Urinary bladder (tissue), 4 donors: ENCODE measurements around the gene ACTC1. TPM values are rescaled to one million over a fixed set of nuclear protein-coding genes. Genes with fewer than 3 reads are reported as not detected.
"Not testable (repeated sequence)": the region's sequence is repeated elsewhere in the genome, so short reads cannot be mapped to it uniquely, and the experiment has no call there.

Source experiments
- DNase-seq: peaks from one replicate; pipeline ENCODE4 v3.0.0-alpha.2; 2015; ENCODE audit errors: extremely low spot score
- H3K27ac ChIP-seq: one replicate; pipeline ENCODE4 v1.5.1; 2013; ENCODE audit warnings: low read depth, mild to moderate bottlenecking, moderate library complexity
- H3K36me3 ChIP-seq: one replicate; pipeline ENCODE4 v1.6.1; 2013; ENCODE audit warnings: mild to moderate bottlenecking, moderate library complexity; ENCODE audit not compliant: insufficient read depth
- H3K4me1 ChIP-seq: one replicate; pipeline ENCODE4 v1.6.1; 2013; ENCODE audit warnings: mild to moderate bottlenecking, moderate library complexity; ENCODE audit not compliant: insufficient read depth
- H3K4me3 ChIP-seq: one replicate; pipeline ENCODE4 v1.5.1; 2013; ENCODE audit warnings: low read depth, low read length
- WGBS: extraction: QIAGEN DNeasy Blood & Tissue Kit; methylation state at CpG from one replicate; pipeline ENCODE4 v1.1.7; 2013; 5-methylcytosine and 5-hydroxymethylcytosine counted together
- polyA plus RNA-seq: library from polyadenylated mRNA; stranded (reverse); fragments of 200-250 nt; gene quantifications from one replicate; pipeline ENCODE4 v1.2.3, GENCODE V29; 2013
- total RNA-seq: library from RNA; depleted of rRNA; stranded (reverse); fragments of >200 nt; gene quantifications from one replicate; pipeline ENCODE4 v1.2.3, GENCODE V29; 2014
- donor health status: healthy with polysubstance abuse.
- donor health status: healthy.

The ACTC1 gene
- total RNA-seq (187 TPM), polyA plus RNA-seq (1,546 TPM)

GRCh38 chr15:34795267-34796081, at the start of gene ACTC1:
TSS of gene ACTC1 (minus strand) at chr15:34795549. CDS start at chr15:34794808, 741 bp downstream.
- Histone ChIP-seq H3K27ac (no peak within 1 kb of the TSS), H3K4me1 (peaks cover 3% of the 10 kb centered on the region), H3K4me3 (no peak within 1 kb of the TSS), H3K36me3 (no peaks in the 10 kb centered on the region)
- DNase-seq, result no peak
- WGBS, result 9% methylated on average over 44 of the region's 44 CpGs

GRCh38 chr15:34841262-34841725, 45.9 kb upstream of the ACTC1 start:
- DNase-seq, result no peak
- H3K27ac ChIP-seq, result no peak overlapping the region
- H3K36me3 ChIP-seq, result no peaks in the 10 kb centered on the region

DNA sequence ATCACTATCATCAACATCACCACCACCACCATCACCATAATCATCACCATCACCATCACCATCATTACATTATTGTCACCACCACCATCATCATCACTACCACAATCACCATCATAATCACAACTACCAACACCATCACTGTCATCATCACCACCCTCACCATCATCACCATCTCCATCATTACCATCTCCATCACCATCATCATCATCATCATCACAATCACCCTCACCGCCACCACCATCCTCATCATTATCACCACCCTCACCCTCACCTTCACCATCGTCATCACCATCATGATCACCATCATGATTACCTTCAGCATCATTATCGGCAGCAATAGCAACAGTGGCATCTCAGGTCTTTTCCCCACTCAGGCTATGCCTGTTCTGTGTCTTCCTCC, 42.9 kb upstream of the ACTC1 start:
- 94% methylated on average over 3 of the region's 3 CpGs for WGBS
- Histone ChIP-seq H3K4me3 (no peak overlapping the region), H3K36me3 (no peaks in the 10 kb centered on the region), H3K4me1 (no peaks in the 10 kb centered on the region), H3K27ac (no peak overlapping the region)
- no peak for DNase-seq

More at GRCh38 chr15:34841262-34841725, 45.9 kb upstream of the ACTC1 start:
- H3K4me1 ChIP-seq, result no peaks in the 10 kb centered on the region
- no peak overlapping the region for H3K4me3 ChIP-seq

- no peak for DNase-seq
- H3K4me3 ChIP-seq, result no peak overlapping the region
- no peaks in the 10 kb centered on the region for H3K36me3 ChIP-seq
- WGBS, result 69% methylated on average over 6 of the region's 6 CpGs
- H3K27ac ChIP-seq, result no peak overlapping the region
- no peaks in the 10 kb centered on the region for H3K4me1 ChIP-seq
Observed at GRCh38 chr15:34837246-34838016, 42.1 kb upstream of the ACTC1 start.

DNA sequence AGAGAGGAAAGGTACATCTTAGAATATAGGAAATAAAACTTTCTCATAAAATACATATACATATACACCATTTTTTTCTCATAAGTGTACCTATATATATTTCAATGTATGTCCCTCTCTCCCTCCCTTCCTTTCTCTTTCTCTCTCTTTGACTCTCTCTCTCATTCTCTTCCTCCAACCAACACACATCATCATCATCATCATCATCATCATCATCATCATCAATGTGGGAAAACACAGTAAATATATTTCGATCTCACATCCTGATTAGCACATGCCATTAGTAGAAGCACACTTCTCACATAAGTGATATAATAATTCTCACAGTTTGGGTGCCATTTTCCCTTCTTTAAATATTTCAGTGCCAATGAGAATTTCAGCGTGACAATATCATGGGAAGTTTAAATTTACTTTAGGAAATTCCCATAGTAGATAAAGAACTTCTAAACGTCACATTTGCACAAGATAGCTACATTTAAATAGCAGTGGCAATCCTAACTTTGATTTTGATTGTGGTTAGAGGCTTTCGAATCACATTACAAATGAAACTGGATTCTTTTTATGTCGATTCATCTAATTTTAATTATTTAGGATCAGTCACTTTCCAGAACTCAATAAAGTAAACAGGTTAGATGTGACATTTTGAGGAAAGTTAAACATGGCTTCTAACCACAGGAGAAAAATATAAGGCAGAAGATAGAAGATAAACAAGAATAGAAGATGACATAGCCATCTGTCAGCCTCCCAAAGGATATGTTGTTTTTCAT, 33.0 kb upstream of the ACTC1 start:
- Histone ChIP-seq H3K36me3 (no peaks in the 10 kb centered on the region), H3K4me3 (no peak overlapping the region), H3K27ac (no peak overlapping the region), H3K4me1 (no peaks in the 10 kb centered on the region)
- no peak for DNase-seq
- 76% methylated on average over 5 of the region's 5 CpGs for WGBS

GRCh38 chr15:34821831-34822230, 26.5 kb upstream of the ACTC1 start:
- Histone ChIP-seq H3K36me3 (no peaks in the 10 kb centered on the region), H3K4me3 (no peak overlapping the region), H3K27ac (no peak overlapping the region), H3K4me1 (no peaks in the 10 kb centered on the region)
- 73% methylated on average over 3 of the region's 3 CpGs for WGBS
- no peak for DNase-seq

DNA sequence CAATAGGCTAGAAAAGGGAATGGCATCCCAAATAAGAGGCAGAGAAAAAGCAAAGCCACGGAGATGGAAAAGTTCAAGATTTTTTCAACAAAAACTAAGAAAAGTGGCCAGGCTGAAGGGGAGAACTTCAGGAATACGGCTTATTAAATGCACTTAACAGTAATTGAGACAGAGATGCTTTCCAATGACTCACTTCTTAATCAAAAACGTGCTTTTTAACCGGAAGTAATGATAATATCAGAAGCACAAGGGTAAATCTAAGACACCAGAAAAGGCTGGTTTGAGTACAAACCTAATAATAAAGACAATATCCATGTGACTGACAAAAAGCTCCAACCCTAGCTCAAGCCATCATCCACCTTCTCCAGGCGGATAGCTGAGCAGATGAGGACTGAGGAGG, 24.8 kb upstream of the ACTC1 start:
- H3K4me3 ChIP-seq, result no peak overlapping the region
- no peaks in the 10 kb centered on the region for H3K4me1 ChIP-seq
- no peak for DNase-seq
- WGBS, result 80% methylated on average over 5 of the region's 5 CpGs
- no peaks in the 10 kb centered on the region for H3K36me3 ChIP-seq
- H3K27ac ChIP-seq, result no peak overlapping the region

DNA sequence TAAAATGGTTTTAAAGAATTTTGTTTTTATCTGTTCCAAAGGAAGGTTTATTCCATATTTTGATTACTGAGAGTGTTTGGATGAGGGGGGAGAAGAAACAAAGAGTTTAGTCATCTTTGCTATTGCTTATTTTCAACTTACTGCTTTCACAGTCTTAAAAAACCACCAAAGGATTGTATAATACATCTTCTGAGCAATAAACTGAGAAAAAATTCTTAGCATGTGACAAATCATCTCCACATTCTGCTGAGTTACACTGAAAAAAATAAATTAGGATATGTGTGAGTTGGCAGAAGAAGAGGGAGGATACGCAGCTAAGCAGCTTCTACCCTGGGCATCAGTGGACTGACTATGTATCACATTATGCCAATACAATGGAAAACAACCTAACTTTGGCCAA, 23.2 kb upstream of the ACTC1 start:
- Histone ChIP-seq H3K4me1 (no peaks in the 10 kb centered on the region), H3K36me3 (no peaks in the 10 kb centered on the region), H3K27ac (no peak overlapping the region), H3K4me3 (no peak overlapping the region)
- WGBS, result 70% methylated on average over 1 of the region's 1 CpG
- no peak for DNase-seq

- Histone ChIP-seq H3K4me3 (no peak overlapping the region), H3K36me3 (no peaks in the 10 kb centered on the region), H3K4me1 (no peaks in the 10 kb centered on the region), H3K27ac (no peak overlapping the region)
- DNase-seq, result no peak
- WGBS, result 38% methylated on average over 1 of the region's 1 CpG
Observed at GRCh38 chr15:34815836-34816235, 20.5 kb upstream of the ACTC1 start.

GRCh38 chr15:34813446-34814190, 18.3 kb upstream of the ACTC1 start:
- no peaks in the 10 kb centered on the region for H3K36me3 ChIP-seq
- H3K4me1 ChIP-seq, result no peaks in the 10 kb centered on the region
- H3K27ac ChIP-seq, result no peak overlapping the region
- no peak for DNase-seq
- WGBS, result 65% methylated on average over 3 of the region's 3 CpGs
- no peak overlapping the region for H3K4me3 ChIP-seq

DNA sequence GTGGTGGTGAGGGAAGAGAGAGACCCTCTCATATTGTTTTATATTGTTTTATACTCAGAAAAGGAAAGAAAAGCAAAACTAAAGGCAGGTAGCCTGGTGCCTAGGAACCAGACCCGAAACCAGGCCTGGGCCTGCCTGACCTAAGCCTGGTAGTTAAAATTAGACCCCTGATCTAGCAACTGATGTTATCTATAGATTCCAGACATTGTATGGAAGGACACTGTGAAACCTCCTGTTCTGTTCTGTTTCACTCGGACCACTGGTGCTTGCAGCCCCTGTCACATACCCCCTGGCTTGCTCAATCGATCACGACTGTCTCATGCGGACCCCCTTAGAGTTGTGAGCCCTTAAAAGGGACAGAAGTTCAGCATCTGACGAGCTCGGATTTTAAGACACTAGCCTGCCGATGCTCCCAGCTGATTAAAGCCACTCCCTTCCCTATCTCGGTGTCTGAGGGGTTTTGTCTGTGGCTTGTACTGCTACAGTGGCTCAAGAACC, 17.6 kb upstream of the ACTC1 start:
- not testable (repeated sequence) for H3K4me1 ChIP-seq, H3K4me3 ChIP-seq, DNase-seq, H3K36me3 ChIP-seq, H3K27ac ChIP-seq
- WGBS, result 63% methylated on average over 9 of the region's 9 CpGs

DNA sequence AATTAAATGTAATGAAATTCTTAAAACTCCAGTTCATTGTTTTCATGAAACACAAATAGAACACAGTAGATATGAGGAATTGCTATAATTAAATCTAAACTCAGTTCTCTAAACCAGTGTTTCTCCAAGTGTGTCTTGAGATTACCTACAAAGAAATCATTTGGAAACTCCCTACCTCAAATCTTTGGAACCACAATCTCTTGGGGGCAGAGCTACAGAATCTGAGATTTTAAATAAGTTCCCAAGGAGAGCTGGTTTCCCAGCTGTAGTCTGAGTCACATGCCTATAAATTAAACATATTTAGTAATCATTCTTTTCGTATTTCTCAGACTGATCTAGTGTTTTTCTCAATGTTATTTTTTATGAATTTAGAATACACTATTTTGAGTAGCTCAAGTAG, 17.0 kb upstream of the ACTC1 start:
- Histone ChIP-seq H3K4me1 (no peaks in the 10 kb centered on the region), H3K27ac (no peak overlapping the region), H3K4me3 (no peak overlapping the region), H3K36me3 (no peaks in the 10 kb centered on the region)
- no peak for DNase-seq
- 52% methylated on average over 1 of the region's 1 CpG for WGBS
